ENCODE results near the gene KLHL42. TPM values are rescaled to one million over a fixed set of nuclear protein-coding genes. Genes with fewer than 3 reads are reported as not detected.

Gene KLHL42
- total and polyA plus RNA-seq, 4 donors: 7.5 to 32.5 (median 15.3) TPM

DNA sequence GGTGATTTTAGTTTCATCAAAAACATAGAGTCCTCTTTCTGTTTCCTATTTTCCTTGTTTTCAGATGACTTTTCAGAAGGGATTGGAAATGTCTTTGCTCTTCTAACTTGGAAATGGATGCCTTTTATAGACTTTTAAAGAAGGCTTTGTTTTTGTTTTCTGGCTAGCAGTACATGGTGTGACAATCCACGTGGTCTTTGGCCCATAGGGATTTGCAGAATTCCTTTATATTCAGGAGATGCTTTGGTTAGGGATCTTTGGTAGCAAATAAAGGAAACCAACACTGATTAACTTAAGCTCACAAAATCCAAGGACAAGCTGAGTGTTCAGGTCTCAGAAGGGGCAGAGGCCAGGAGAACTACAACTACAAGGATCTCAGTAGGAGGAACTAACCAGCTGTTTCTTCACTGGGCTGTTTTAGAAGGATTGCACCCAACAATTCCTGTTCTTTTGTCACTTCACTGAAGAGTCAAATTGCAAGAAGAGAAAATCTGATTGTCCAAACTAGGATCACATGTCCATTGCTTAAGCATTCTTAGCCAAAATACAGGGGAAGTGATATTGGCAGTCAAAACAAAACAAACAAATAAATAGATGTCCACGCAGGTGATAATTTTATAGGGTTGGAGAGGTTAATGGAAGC, 58.6 kb downstream of the KLHL42 start:
- Histone ChIP-seq H3K4me1 (ENCODE audit: control insufficient read depth in 5 of 5, insufficient read depth in 5 of 5, low read length in 5 of 5) (peaks cover 0 to 2% (median 0%) of the 10 kb centered on the region in 5 donors), H3K36me3 (ENCODE audit: control insufficient read depth in 4 of 4, insufficient read depth in 4 of 4, low read length in 4 of 4) (no peaks in the 10 kb centered on the region), H3K9me3 (ENCODE audit: control insufficient read depth in 4 of 4, insufficient read depth in 3 of 4, low read length in 3 of 4) (no peaks in the 10 kb centered on the region), H3K27ac (ENCODE audit: low read depth in 1 of 2, low read length in 1 of 2) (no peak overlapping the region), H3K9ac (ENCODE audit: insufficient read depth in 1 of 2, low read length in 2 of 2) (no peak overlapping the region), H3K27me3 (ENCODE audit: control insufficient read depth in 3 of 3, insufficient read depth in 3 of 3, low read length in 2 of 3) (no peaks in the 10 kb centered on the region), H3K4me3 (no peak overlapping the region)
- no peak for TF ChIP-seq CTCF (IDR thresholded peaks at IDR 0.05; ENCODE audit: control extremely low read depth, extremely low read depth)
- DNase-seq (no peak), ATAC-seq (ENCODE audit: insufficient read depth, low FRiP score) (no peak)
- 72 to 77% methylated on average over 2 of the region's 2 CpGs for WGBS, 2 donors

DNA sequence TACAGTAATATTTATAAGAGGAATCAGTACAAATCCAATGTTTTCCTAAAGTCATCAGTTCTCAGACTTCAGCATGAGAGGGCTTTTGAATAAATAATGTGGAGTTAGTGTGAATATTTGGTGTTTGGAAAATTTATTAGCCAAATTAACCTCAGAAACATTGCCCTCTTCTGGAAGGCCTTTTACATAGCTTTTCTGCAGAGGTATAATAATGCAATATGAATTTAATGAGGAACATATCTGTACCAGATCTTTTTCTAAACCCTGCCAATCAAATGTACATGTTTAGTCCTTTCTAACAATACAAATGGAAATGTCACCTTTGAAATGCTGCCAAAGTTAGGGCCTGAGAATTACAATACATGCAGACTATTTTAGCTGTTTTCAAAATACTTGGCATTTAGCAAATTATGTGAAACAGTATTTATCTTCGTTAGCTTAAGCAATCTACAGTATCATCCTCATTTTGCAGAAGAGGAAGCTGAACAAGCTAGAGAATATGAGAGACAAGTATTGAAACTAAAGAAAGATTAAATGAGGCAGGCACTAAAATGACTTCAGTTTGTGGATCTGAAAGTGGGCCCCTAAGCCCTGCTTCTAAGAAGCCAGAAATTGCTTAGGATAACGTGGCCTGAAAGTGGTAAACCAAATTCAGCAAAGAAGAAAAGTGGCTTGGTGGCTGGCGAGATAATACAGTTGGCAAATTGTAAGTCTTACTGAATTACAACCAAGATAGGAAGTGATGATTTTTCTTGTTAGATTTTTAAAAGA, 60.4 kb downstream of the KLHL42 start:
- Histone ChIP-seq H3K9me3 (ENCODE audit: control insufficient read depth in 4 of 4, insufficient read depth in 3 of 4, low read length in 3 of 4) (no peaks in the 10 kb centered on the region), H3K4me1 (ENCODE audit: control insufficient read depth in 5 of 5, insufficient read depth in 5 of 5, low read length in 5 of 5) (peaks cover 0 to 2% (median 2%) of the 10 kb centered on the region in 5 donors), H3K27me3 (ENCODE audit: control insufficient read depth in 3 of 3, insufficient read depth in 3 of 3, low read length in 2 of 3) (no peaks in the 10 kb centered on the region), H3K4me3 (no peak overlapping the region), H3K36me3 (ENCODE audit: control insufficient read depth in 4 of 4, insufficient read depth in 4 of 4, low read length in 4 of 4) (no peaks in the 10 kb centered on the region), H3K9ac (ENCODE audit: insufficient read depth in 1 of 2, low read length in 2 of 2) (no peak overlapping the region), H3K27ac (ENCODE audit: low read depth in 1 of 2, low read length in 1 of 2) (no peak overlapping the region)
- 45 to 59% methylated on average over 3 of the region's 3 CpGs for WGBS, 2 donors
- no peak for DNase-seq
- no peak for TF ChIP-seq CTCF (IDR thresholded peaks at IDR 0.05; ENCODE audit: control extremely low read depth, extremely low read depth)
- no peak for ATAC-seq (ENCODE audit: insufficient read depth, low FRiP score)

DNA sequence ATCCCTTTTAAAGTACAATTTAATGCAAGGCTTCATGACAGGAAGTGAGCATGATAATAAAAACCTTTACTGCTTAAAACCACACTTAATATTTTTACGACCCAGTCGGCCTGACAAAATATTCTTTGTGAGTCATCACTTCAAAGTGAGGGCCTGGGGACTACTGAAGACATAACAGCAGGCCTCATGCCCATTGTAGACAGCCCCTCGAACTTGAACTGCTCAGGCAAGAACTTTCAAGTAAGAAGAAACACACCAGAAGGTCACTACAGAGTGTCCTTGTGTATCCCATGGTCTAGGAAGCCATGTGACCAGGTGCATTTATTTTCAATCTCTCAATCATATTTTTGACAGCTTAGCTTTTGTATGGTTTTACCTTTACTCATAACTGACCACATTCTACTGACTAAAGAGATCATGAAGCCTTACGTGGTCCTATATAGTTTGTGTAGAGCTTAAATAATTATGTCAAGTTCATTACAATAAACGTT, 61.4 kb downstream of the KLHL42 start:
- no peaks in the 10 kb centered on the region for H3K36me3 ChIP-seq (ENCODE audit: control insufficient read depth in 4 of 4, insufficient read depth in 4 of 4, low read length in 4 of 4)
- peaks cover 0 to 2% (median 2%) of the 10 kb centered on the region in 5 donors for H3K4me1 ChIP-seq (ENCODE audit: control insufficient read depth in 5 of 5, insufficient read depth in 5 of 5, low read length in 5 of 5)
- H3K9me3 ChIP-seq (ENCODE audit: control insufficient read depth in 4 of 4, insufficient read depth in 3 of 4, low read length in 3 of 4): no peaks in the 10 kb centered on the region
- WGBS, 2 donors: 53 to 65% methylated on average over 5 of the region's 5 CpGs
- ATAC-seq (ENCODE audit: insufficient read depth, low FRiP score): no peak
- no peak overlapping the region for H3K27ac ChIP-seq (ENCODE audit: low read depth in 1 of 2, low read length in 1 of 2)
- no peak overlapping the region for H3K9ac ChIP-seq (ENCODE audit: insufficient read depth in 1 of 2, low read length in 2 of 2)
- DNase-seq: peak in 2 of 3 donors; percentile 23 to 52
- H3K27me3 ChIP-seq (ENCODE audit: control insufficient read depth in 3 of 3, insufficient read depth in 3 of 3, low read length in 2 of 3): no peaks in the 10 kb centered on the region
- H3K4me3 ChIP-seq: no peak overlapping the region
- no peak for TF ChIP-seq CTCF (IDR thresholded peaks at IDR 0.05; ENCODE audit: control extremely low read depth, extremely low read depth)

Data from lung (tissue), 12 donors.